Natural killer cell (primary cell): ENCODE measurements around the gene SIPA1. TPM values are rescaled to one million over a fixed set of nuclear protein-coding genes. Genes with fewer than 3 reads are reported as not detected.
"Not testable (repeated sequence)": the region's sequence is repeated elsewhere in the genome, so short reads cannot be mapped to it uniquely, and the experiment has no call there.

Experiments used
- ATAC-seq, 3 donors: fragments of 150-1000 bp in 2 of 3; fragments of 200-7000 bp in 1 of 3; cut with Tn5 transposase; 1 replicate in 1 of 3; 2 replicates in 2 of 3; pipeline ENCODE4 v1.10.0; 2021; ENCODE audit warnings: mild to moderate bottlenecking in 2 of 3, moderate library complexity in 2 of 3
- DNase-seq, 2 donors: peaks; one replicate each; pipeline versions ENCODE4 v3.0.0 to v3.0.0-alpha.2; 2013 to 2021; ENCODE audit warnings: mixed read lengths in 1 of 2
- H3K27ac ChIP-seq: one replicate; pipeline ENCODE4 v1.5.1; 2013; ENCODE audit warnings: mild to moderate bottlenecking, low read length
- H3K27me3 ChIP-seq: one replicate; pipeline ENCODE4 v1.6.1; 2013; ENCODE audit warnings: low read length; ENCODE audit not compliant: control insufficient read depth, insufficient read depth
- H3K36me3 ChIP-seq: one replicate; pipeline ENCODE4 v1.6.1; 2013; ENCODE audit warnings: low read length; ENCODE audit not compliant: control insufficient read depth, insufficient read depth
- H3K4me1 ChIP-seq: one replicate; pipeline ENCODE4 v1.6.1; 2013; ENCODE audit warnings: low read length; ENCODE audit not compliant: control insufficient read depth, insufficient read depth
- H3K4me3 ChIP-seq: one replicate; pipeline ENCODE4 v1.5.1; 2013; ENCODE audit warnings: low read length
- H3K9me3 ChIP-seq: one replicate; pipeline ENCODE4 v1.6.1; 2013; ENCODE audit warnings: low read length; ENCODE audit not compliant: control insufficient read depth, insufficient read depth
- H3K27ac Mint-ChIP-seq, 2 donors: one replicate each; pipeline ENCODE4 v1.8.0; 2022; ENCODE audit warnings: mild to moderate bottlenecking in 2 of 2, mixed read lengths in 2 of 2, moderate library complexity in 1 of 2
- H3K27me3 Mint-ChIP-seq, 2 donors: one replicate each; pipeline ENCODE4 v1.8.0; 2022; ENCODE audit warnings: low read depth in 2 of 2, mixed read lengths in 2 of 2
- H3K36me3 Mint-ChIP-seq: one replicate; pipeline ENCODE4 v1.8.0; 2022; ENCODE audit warnings: mixed read lengths
- H3K4me1 Mint-ChIP-seq, 2 donors: one replicate each; pipeline ENCODE4 v1.8.0; 2022; ENCODE audit warnings: mixed read lengths in 2 of 2
- H3K4me3 Mint-ChIP-seq: one replicate; pipeline ENCODE4 v1.8.0; 2022; ENCODE audit warnings: mild to moderate bottlenecking, moderate library complexity, mixed read lengths
- H3K9me3 Mint-ChIP-seq, 2 donors: one replicate each; pipeline ENCODE4 v1.8.0; 2022; ENCODE audit warnings: mixed read lengths in 2 of 2
- WGBS: methylation state at CpG from one replicate; pipeline ENCODE4 v1.1.7; 2013; ENCODE audit warnings: missing lambda C conversion rate; ENCODE audit not compliant: insufficient coverage; 5-methylcytosine and 5-hydroxymethylcytosine counted together
- intact Hi-C: fragments of 100-400 bp; cut with micrococcal nuclease; formaldehyde crosslinking; loops from one replicate; pipeline ENCODE4 v1.14.2; 2022
- total RNA-seq, 4 donors: library from RNA; stranded (reverse); fragments of 120-200 nt in 1 of 4; gene quantifications; one replicate each; pipeline versions ENCODE4 v1.2.3 to v1.2.4, GENCODE V29; 2013 to 2022
- TF ChIP-seq, protein P1 (sequence below): fragments of 200-600 bp; IDR thresholded peaks from one replicate; pipeline ENCODE4 v1.8.0; 2022; ENCODE audit warnings: antibody characterized with exemption

SIPA1 gene
- total RNA-seq, 3 donors from 2014 or later (not counting 1 experiment from before 2014, with no cell fraction given), result 520 to 776 (median 743) TPM

DNA sequence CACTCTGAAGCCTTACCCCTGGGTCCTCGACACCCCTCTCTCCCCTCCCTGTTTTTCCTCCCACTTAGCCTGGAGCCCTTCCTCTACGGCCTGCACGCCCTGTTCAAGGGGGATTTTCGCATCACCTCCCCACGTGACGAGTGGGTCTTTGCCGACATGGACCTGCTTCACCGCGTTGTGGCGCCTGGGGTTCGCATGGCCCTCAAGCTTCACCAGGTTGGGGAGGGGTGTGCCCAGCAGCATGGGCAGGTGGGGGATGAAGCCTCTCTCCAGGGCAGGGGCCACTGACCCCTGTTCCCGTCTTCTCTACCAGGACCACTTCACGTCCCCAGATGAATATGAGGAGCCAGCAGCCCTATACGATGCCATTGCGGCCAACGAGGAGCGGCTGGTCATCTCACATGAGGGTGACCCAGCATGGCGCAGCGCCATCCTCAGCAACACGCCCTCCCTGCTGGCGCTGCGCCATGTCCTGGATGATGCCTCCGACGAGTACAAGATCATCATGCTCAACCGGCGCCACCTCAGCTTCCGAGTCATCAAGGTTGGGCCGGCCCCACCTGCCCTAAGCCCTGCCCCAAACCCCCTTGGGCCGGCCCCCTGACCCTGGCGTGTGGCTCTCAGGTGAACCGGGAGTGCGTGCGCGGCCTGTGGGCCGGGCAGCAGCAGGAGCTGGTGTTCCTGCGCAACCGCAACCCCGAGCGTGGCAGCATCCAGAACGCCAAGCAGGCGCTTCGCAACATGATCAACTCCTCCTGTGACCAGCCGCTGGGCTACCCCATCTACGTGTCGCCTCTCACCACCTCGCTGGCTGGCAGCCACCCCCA, 2.8 kb upstream of the SIPA1 start:
- 97% methylated on average over 46 of the region's 46 CpGs for WGBS
- Mint-ChIP-seq H3K9me3 (no peaks in the 10 kb centered on the region), H3K27ac (peak overlapping the region; percentile 91 to 92), H3K27me3 (no peaks in the 10 kb centered on the region), H3K4me3 (peak overlapping the region; percentile 71), H3K4me1 (peaks cover 43 to 46% of the 10 kb centered on the region in 2 donors), H3K36me3 (no peaks in the 10 kb centered on the region)
- peaks cover 41% of the 10 kb centered on the region for H3K36me3 ChIP-seq
- no peak for DNase-seq
- intact Hi-C loops, result loop anchor here (5.0 kb wide), 1 partner anchor 77 kb away; the partner anchor contains the start of gene KAT5
- H3K4me3 ChIP-seq, result no peak overlapping the region
- H3K9me3 ChIP-seq, result no peaks in the 10 kb centered on the region
- peak overlapping the region; percentile 68 for H3K27ac ChIP-seq
- ATAC-seq, result no peak
- H3K27me3 ChIP-seq, result no peaks in the 10 kb centered on the region
- peaks cover 58% of the 10 kb centered on the region for H3K4me1 ChIP-seq
- TF ChIP-seq, protein P1, sequence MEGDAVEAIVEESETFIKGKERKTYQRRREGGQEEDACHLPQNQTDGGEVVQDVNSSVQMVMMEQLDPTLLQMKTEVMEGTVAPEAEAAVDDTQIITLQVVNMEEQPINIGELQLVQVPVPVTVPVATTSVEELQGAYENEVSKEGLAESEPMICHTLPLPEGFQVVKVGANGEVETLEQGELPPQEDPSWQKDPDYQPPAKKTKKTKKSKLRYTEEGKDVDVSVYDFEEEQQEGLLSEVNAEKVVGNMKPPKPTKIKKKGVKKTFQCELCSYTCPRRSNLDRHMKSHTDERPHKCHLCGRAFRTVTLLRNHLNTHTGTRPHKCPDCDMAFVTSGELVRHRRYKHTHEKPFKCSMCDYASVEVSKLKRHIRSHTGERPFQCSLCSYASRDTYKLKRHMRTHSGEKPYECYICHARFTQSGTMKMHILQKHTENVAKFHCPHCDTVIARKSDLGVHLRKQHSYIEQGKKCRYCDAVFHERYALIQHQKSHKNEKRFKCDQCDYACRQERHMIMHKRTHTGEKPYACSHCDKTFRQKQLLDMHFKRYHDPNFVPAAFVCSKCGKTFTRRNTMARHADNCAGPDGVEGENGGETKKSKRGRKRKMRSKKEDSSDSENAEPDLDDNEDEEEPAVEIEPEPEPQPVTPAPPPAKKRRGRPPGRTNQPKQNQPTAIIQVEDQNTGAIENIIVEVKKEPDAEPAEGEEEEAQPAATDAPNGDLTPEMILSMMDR, result no peak

DNA sequence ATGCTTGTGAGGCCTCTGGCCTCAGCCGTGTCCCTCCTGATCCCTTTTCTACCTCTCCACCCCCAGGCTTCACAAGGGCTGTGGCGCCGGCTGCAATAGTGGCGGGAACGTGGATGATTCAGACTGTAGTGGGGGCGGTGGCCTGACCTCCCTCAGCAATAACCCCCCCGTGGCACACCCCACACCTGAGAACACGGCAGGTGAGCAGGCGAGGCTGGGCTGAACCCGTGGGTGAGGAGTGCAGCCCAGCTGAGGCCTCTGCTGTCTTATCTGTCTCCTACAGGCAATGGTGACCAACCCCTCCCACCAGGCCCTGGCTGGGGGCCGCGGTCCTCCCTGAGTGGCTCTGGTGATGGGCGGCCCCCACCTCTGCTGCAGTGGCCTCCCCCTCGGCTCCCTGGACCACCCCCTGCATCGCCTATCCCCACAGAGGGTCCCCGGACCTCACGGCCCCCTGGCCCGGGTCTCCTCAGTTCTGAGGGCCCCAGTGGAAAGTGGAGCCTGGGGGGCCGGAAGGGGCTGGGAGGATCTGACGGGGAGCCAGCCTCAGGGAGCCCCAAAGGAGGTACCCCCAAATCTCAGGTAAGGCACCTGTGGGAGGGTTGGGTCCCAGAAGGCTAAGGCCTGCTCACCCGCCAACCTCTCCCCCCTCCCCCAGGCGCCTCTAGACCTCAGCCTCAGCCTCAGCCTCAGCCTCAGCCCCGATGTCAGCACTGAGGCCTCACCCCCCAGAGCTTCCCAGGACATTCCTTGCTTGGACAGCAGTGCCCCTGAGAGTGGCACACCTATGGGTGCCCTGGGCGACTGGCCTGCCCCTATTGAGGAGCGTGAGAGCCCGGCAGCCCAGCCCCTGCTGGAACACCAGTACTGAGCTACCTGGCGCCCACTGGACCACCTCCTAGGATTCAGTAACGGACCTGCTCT, 1.5 kb upstream of the SIPA1 start:
- peaks cover 47 to 55% of the 10 kb centered on the region in 2 donors for H3K4me1 Mint-ChIP-seq
- H3K36me3 Mint-ChIP-seq, result no peaks in the 10 kb centered on the region
- Histone ChIP-seq H3K4me3 (no peak overlapping the region), H3K27me3 (no peaks in the 10 kb centered on the region), H3K27ac (peak overlapping the region; percentile 98), H3K36me3 (peaks cover 36% of the 10 kb centered on the region), H3K4me1 (peaks cover 71% of the 10 kb centered on the region), H3K9me3 (no peaks in the 10 kb centered on the region)
- no peaks in the 10 kb centered on the region for H3K27me3 Mint-ChIP-seq
- intact Hi-C loops, result loop anchor here (5.0 kb wide), 1 partner anchor 76 kb away; the partner anchor contains the start of gene KAT5
- ATAC-seq (no peak), DNase-seq (no peak)
- H3K27ac Mint-ChIP-seq, result peak overlapping the region; percentile 98 to 99
- TF ChIP-seq, protein P1, result no peak
- H3K4me3 Mint-ChIP-seq, result peak overlapping the region; percentile 45
- no peaks in the 10 kb centered on the region for H3K9me3 Mint-ChIP-seq
- WGBS, result 97% methylated on average over 28 of the region's 28 CpGs

DNA sequence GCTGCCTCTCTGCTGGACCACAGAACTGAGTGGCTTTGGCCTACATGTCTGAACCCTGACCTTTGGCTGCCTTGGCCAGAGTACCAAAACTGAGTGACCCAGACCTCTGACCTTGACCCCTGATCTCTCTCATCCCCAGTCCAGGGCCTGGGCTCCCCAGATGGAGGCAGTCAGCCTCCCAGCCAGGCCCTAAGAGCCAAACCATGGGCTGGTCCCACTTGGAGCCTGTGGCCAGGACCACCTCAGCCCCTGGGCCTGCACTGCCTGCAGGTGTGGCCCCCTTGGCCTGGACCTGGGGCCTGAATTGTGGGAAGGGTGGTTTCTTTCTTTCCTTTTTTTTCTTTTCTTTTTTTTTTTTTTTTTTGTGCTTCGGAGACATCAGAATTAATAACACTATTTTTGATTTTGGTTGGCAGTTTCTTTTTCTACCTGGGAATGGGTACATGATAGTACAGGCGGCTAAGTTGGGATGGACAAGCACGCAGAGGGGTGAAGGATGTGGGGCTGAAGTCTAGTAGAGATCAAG, 806 bp upstream of the SIPA1 start:
- H3K4me1 ChIP-seq, result peaks cover 78% of the 10 kb centered on the region
- WGBS, result 91% methylated on average over 2 of the region's 3 CpGs
- Mint-ChIP-seq H3K4me1 (peaks cover 52 to 62% of the 10 kb centered on the region in 2 donors), H3K27me3 (no peaks in the 10 kb centered on the region), H3K4me3 (peak overlapping the region; percentile 95), H3K36me3 (no peaks in the 10 kb centered on the region), H3K9me3 (no peaks in the 10 kb centered on the region), H3K27ac (peak overlapping the region; percentile 98 to 99)
- H3K9me3 ChIP-seq, result no peaks in the 10 kb centered on the region
- no peak for ATAC-seq
- intact Hi-C loops, result loop anchor here (5.0 kb wide), 1 partner anchor 75 kb away; the partner anchor contains the start of gene KAT5
- H3K27ac ChIP-seq, result peak overlapping the region; percentile 98
- peaks cover 41% of the 10 kb centered on the region for H3K36me3 ChIP-seq
- no peaks in the 10 kb centered on the region for H3K27me3 ChIP-seq
- H3K4me3 ChIP-seq, result no peak overlapping the region
- TF ChIP-seq, protein P1, result no peak
- no peak for DNase-seq

DNA sequence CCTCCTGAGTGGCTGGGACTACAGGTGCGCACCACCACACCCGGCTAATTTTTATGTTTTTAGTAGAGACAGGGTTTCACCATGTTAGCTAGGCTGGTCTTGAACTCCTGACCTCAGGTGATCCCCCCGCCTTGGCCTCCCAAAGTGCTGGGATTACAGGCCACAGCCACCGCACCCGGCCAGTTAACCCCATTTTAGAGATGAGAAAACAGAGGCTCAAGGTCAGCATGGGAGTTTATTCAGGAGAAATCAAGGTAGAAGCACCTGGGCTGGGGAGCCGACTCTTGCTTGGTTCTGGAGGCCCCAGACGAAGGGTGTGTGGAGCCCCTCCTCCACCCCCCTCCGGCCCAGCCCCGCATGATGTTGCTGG, 1.3 kb downstream of the SIPA1 start:
- not testable (repeated sequence) for H3K9me3 ChIP-seq, DNase-seq, H3K27me3 Mint-ChIP-seq, H3K27me3 ChIP-seq, H3K36me3 Mint-ChIP-seq, H3K9me3 Mint-ChIP-seq, ATAC-seq
- Histone ChIP-seq H3K27ac (peak overlapping the region; percentile 98), H3K4me1 (peaks cover 83% of the 10 kb centered on the region), H3K4me3 (peak overlapping the region; percentile 98), H3K36me3 (peaks cover 59% of the 10 kb centered on the region)
- intact Hi-C loops, result loop anchor here (1.0 to 5.0 kb wide), 2 partner anchors 24 to 73 kb away; partner anchors contain the start of gene KAT5
- Mint-ChIP-seq H3K4me3 (peak overlapping the region; percentile 95), H3K4me1 (peaks cover 54 to 65% of the 10 kb centered on the region in 2 donors), H3K27ac (peak overlapping the region; percentile 98 to 99)
- WGBS, result 40% methylated on average over 6 of the region's 9 CpGs
